ENCODE data around the gene MYCL.

The MYCL gene

GRCh38 chr1:39900662-39901463 lies 854 bp downstream of the MYCL start:
- H3K27ac ChIP-seq = peak overlapping the region; percentile 77
- no peak for TF ChIP-seq CTCF (conservative IDR thresholded peaks at IDR 0.05)

- TF ChIP-seq CTCF (conservative IDR thresholded peaks at IDR 0.05) = no peak
- no peak overlapping the region for H3K27ac ChIP-seq
These were observed 1.8 kb downstream of the MYCL start for GRCh38 chr1:39899611-39900538.

GRCh38 chr1:39898648-39899603 lies 2.8 kb downstream of the MYCL start:
- no peak overlapping the region for H3K27ac ChIP-seq
- no peak for TF ChIP-seq CTCF (conservative IDR thresholded peaks at IDR 0.05)

- no peak overlapping the region for H3K27ac ChIP-seq
- TF ChIP-seq CTCF (conservative IDR thresholded peaks at IDR 0.05) = no peak
These were observed 3.5 kb downstream of the MYCL start for GRCh38 chr1:39898191-39898590.

GRCh38 chr1:39896909-39897685 lies 4.6 kb downstream of the MYCL start:
- TF ChIP-seq CTCF (conservative IDR thresholded peaks at IDR 0.05) = no peak
- H3K27ac ChIP-seq = no peak overlapping the region

GRCh38 chr1:39895731-39896480 lies 5.8 kb downstream of the MYCL start:
- TF ChIP-seq CTCF (conservative IDR thresholded peaks at IDR 0.05) = no peak
- H3K27ac ChIP-seq = no peak overlapping the region
